OCI-LY7 (cell line): ENCODE data around the gene DDX51. TPM values are rescaled to one million over a fixed set of nuclear protein-coding genes. Genes with fewer than 3 reads are reported as not detected.

Experiments
- BruUV-seq: library from RNA; stranded (reverse); fragments of 400-500 nt; replicated peaks from 2 replicates; lab custom pipeline; 2021; lab: Mats Ljungman, UMichigan
- CTCF ChIA-PET: fragments of 300-600 bp; sonication (Branson Sonifier 250); formaldehyde crosslinking; loops from one replicate; lab custom pipeline; 2022; ENCODE audit warnings: antibody characterized with exemption; ENCODE audit not compliant: unreplicated experiment; lab: Charles Lee
- POLR2A ChIA-PET: fragments of 300-600 bp; sonication (Branson Sonifier 250); formaldehyde crosslinking; loops from one replicate; lab custom pipeline; 2022; ENCODE audit warnings: antibody characterized with exemption; lab: Charles Lee
- DNase-seq: peaks from one replicate; pipeline ENCODE4 v3.0.0-alpha.2; 2015; ENCODE audit warnings: low spot score
- H2AFZ ChIP-seq: fragments of 200-600 bp; sonication (generic), shearing (Covaris generic); 2 replicates; pipeline ENCODE4 v1.6.1; 2014; ENCODE audit warnings: mild to moderate bottlenecking, antibody characterized with exemption, low read length, moderate library complexity
- H3K27ac ChIP-seq: fragments of 200-600 bp; sonication (generic); 2 replicates; pipeline ENCODE4 v1.5.1; 2014; ENCODE audit warnings: mixed run types, low read depth, mild to moderate bottlenecking, moderate library complexity, low read length, inconsistent platforms; ENCODE audit not compliant: poor library complexity, severe bottlenecking
- H3K36me3 ChIP-seq: fragments of 200-600 bp; sonication (generic); 2 replicates; pipeline ENCODE4 v1.6.1; 2014; ENCODE audit warnings: mild to moderate bottlenecking, antibody characterized with exemption, low read length, moderate library complexity, mixed read lengths; ENCODE audit not compliant: insufficient read depth
- H3K4me1 ChIP-seq: fragments of 200-600 bp; sonication (generic); 2 replicates; pipeline ENCODE4 v1.5.1; 2014; ENCODE audit warnings: mild to moderate bottlenecking, low read length; ENCODE audit not compliant: insufficient read depth, poor library complexity, severe bottlenecking
- H3K4me2 ChIP-seq: fragments of 200-600 bp; sonication (generic); 2 replicates; pipeline ENCODE4 v1.6.1; 2014; ENCODE audit warnings: mild to moderate bottlenecking, low read length
- H3K4me3 ChIP-seq: fragments of 200-600 bp; sonication (generic); 2 replicates; pipeline ENCODE4 v1.5.1; 2014; ENCODE audit warnings: mild to moderate bottlenecking, low read depth, low read length; ENCODE audit not compliant: poor library complexity, severe bottlenecking
- H3K79me2 ChIP-seq: fragments of 200-600 bp; sonication (generic); 2 replicates; pipeline ENCODE4 v1.6.1; 2016; ENCODE audit warnings: low read depth, mild to moderate bottlenecking, low read length, moderate library complexity, mixed read lengths; ENCODE audit not compliant: insufficient read depth
- H3K9me2 ChIP-seq: fragments of 200-600 bp; sonication (generic); 2 replicates; pipeline ENCODE4 v1.6.1; 2016; ENCODE audit warnings: mild to moderate bottlenecking, low read length, mixed read lengths; ENCODE audit not compliant: insufficient read depth
- H3K9me3 ChIP-seq: fragments of 200-600 bp; sonication (generic); 2 replicates; pipeline ENCODE4 v1.6.1; 2014; ENCODE audit warnings: mild to moderate bottlenecking, mixed run types, low read length, mixed read lengths
- H4K20me1 ChIP-seq: fragments of 200-600 bp; sonication (generic); 2 replicates; pipeline ENCODE4 v1.6.1; 2014; ENCODE audit warnings: mild to moderate bottlenecking, antibody characterized with exemption, low read length, moderate library complexity, mixed read lengths; ENCODE audit not compliant: insufficient read depth
- EZH2phosphoT487 ChIP-seq: fragments of 200-600 bp; sonication (generic); IDR thresholded peaks from 2 replicates; pipeline ENCODE4 v1.6.1; 2018; ENCODE audit warnings: low read depth, borderline replicate concordance, mild to moderate bottlenecking, mixed run types, antibody characterized with exemption, low read length, moderate library complexity, mixed read lengths
- intact Hi-C: fragments of 100-400 bp; cut with micrococcal nuclease; formaldehyde crosslinking; loops from one replicate; pipeline ENCODE4 v1.10.0; 2022; ENCODE audit not compliant: unreplicated experiment
- total RNA-seq, 2 experiments: library from RNA; depleted of rRNA in 1 of 2; stranded (reverse); fragments of >200 nt in 1 of 2; shearing (Covaris generic) in 1 of 2; gene quantifications; 2 replicates each; pipeline ENCODE4 v1.2.3, GENCODE V29; 2014 to 2022
- TF ChIP-seq, protein P1 (sequence below): fragments of 200-600 bp; sonication (generic); conservative IDR thresholded peaks from 2 replicates; pipeline ENCODE4 v1.5.1; 2014; ENCODE audit warnings: mild to moderate bottlenecking, antibody characterized with exemption, low read length, moderate library complexity, mixed read lengths

DDX51 gene
- total RNA-seq, 2 experiments from 2014 or later: 47.1 to 63.1 TPM

DNA sequence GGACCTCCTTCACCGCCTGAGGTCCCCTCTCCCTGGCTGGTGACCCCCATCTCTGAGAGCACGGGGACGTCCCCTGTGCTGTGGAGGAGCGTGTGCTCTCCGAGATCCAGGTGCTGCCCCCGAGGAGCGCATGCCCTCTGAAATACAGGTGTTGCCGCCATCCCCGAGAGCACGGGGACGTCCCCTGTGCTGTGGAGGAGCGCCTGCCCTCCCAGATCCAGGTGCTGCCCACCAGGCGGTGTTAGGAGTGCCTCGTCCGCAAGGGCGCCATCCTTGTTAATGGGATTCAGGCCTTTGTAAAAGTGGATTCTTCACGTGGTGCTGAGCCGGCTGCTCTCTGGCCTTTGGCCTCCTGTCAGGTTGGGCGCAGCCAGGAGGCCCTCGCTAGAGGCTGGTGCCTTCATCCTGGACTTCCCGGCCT is 10.2 kb upstream of the DDX51 start:
- Histone ChIP-seq H3K4me1 (no peaks in the 10 kb centered on the region), H3K27ac (no peak overlapping the region), H3K4me3 (no peak overlapping the region), H4K20me1 (no peaks in the 10 kb centered on the region), H3K36me3 (peaks cover 67% of the 10 kb centered on the region), H2AFZ (no peak overlapping the region), H3K4me2 (no peak overlapping the region), H3K9me3 (peaks cover 24% of the 10 kb centered on the region), H3K9me2 (no peaks in the 10 kb centered on the region), H3K79me2 (no peaks in the 10 kb centered on the region)
- intact Hi-C loops: loop anchor here (1.0 kb wide), 1 partner anchor 65 kb away; no protein-coding TSS in a partner anchor
- TF ChIP-seq EZH2phosphoT487: no peak
- TF ChIP-seq, protein P1, sequence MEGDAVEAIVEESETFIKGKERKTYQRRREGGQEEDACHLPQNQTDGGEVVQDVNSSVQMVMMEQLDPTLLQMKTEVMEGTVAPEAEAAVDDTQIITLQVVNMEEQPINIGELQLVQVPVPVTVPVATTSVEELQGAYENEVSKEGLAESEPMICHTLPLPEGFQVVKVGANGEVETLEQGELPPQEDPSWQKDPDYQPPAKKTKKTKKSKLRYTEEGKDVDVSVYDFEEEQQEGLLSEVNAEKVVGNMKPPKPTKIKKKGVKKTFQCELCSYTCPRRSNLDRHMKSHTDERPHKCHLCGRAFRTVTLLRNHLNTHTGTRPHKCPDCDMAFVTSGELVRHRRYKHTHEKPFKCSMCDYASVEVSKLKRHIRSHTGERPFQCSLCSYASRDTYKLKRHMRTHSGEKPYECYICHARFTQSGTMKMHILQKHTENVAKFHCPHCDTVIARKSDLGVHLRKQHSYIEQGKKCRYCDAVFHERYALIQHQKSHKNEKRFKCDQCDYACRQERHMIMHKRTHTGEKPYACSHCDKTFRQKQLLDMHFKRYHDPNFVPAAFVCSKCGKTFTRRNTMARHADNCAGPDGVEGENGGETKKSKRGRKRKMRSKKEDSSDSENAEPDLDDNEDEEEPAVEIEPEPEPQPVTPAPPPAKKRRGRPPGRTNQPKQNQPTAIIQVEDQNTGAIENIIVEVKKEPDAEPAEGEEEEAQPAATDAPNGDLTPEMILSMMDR: no peak
- BruUV-seq: no TSS peak
- ChIA-PET CTCF (interaction anchor here (1.0 kb wide), 1 partner anchor 259 kb away, joined by 5 read pairs; no protein-coding TSS in a partner anchor), POLR2A (no interaction called here)
- DNase-seq: no peak

DNA sequence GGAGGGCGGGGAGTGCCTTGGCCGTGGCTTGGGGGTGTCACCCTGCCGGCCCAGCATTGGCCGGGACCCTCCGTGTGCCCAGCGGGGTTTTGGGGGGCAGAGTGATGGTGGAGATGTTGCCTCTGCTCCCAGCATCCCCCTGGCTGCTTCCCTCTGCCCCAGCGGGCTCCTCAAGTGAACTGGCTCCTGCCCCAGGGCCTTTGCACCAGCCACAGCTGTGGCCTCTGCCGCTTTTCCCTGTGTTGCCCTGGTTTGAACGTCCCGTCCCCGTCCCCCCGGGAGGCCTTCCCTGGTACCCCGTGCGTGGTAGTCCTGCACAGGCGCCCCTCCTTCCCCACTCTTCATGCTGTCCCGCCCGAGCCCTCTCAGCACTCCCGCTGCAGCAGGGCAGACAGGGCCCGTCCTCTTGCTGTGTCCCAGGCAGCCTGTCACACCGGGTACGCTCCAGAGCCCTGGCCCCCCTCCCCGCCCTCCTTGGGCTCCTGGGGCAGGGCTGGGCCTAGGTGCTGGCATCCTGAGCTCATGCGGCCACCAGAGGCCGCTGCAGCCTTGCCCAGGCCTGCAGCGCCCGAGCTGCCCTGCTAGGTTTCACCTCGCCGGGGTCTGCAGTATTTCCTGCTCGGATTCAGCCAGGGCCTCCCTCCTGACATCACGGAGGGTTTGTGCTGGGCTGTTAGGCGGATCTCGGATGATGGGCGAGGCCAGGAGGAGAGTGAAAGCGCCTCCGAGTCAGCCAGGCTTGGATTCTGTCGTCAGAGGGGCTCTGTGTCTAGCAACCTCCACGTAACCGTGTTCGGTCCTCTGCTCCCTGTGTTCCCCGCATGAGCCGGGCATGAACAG is 9.6 kb upstream of the DDX51 start:
- Histone ChIP-seq H4K20me1 (no peaks in the 10 kb centered on the region), H3K79me2 (no peaks in the 10 kb centered on the region), H3K9me3 (peaks cover 24% of the 10 kb centered on the region), H3K36me3 (peaks cover 67% of the 10 kb centered on the region), H3K4me1 (no peaks in the 10 kb centered on the region), H2AFZ (no peak overlapping the region), H3K4me3 (no peak overlapping the region), H3K4me2 (no peak overlapping the region), H3K27ac (no peak overlapping the region), H3K9me2 (no peaks in the 10 kb centered on the region)
- no peak for TF ChIP-seq EZH2phosphoT487
- TF ChIP-seq, protein P1: peak; percentile 86
- POLR2A ChIA-PET: no interaction called here
- no TSS peak for BruUV-seq
- CTCF ChIA-PET: interaction anchor here (1.0 kb wide), 1 partner anchor 260 kb away, joined by 5 read pairs; no protein-coding TSS in a partner anchor
- intact Hi-C loops: loop anchor here (1.0 to 2.0 kb wide), 2 partner anchors 66 to 261 kb away; no protein-coding TSS in a partner anchor
- DNase-seq: peak; percentile 76

DNA sequence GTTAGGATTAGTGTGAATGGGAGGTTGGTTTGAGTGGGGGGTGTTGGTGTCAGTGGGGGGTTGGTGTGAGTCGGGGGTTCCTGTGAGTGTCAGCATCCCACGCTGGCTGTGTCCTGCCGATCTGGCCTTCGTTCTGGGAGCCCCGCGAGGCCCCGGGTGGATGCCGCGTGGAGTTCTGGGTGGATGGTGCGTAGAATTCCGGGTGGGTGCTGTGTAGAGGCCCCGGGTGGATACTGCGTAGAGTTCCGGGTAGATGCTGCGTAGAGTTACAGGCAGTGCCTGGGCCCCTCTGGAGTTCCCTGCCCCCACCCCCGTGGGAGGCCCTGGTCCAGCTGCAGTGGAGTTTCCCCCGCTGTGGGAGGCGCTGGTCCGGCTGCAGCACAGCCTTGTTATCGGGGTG is 8.8 kb upstream of the DDX51 start:
- intact Hi-C loops: loop anchor here (2.0 kb wide), 1 partner anchor 262 kb away; no protein-coding TSS in a partner anchor
- POLR2A ChIA-PET: no interaction called here
- H4K20me1 ChIP-seq: no peaks in the 10 kb centered on the region
- peaks cover 23% of the 10 kb centered on the region for H3K9me3 ChIP-seq
- CTCF ChIA-PET: no interaction called here
- no peak overlapping the region for H3K4me3 ChIP-seq
- no peaks in the 10 kb centered on the region for H3K4me1 ChIP-seq
- H3K27ac ChIP-seq: no peak overlapping the region
- H2AFZ ChIP-seq: no peak overlapping the region
- H3K4me2 ChIP-seq: no peak overlapping the region
- TF ChIP-seq EZH2phosphoT487: no peak
- TF ChIP-seq, protein P1: no peak
- peaks cover 63% of the 10 kb centered on the region for H3K36me3 ChIP-seq
- no TSS peak for BruUV-seq
- no peaks in the 10 kb centered on the region for H3K79me2 ChIP-seq
- H3K9me2 ChIP-seq: no peaks in the 10 kb centered on the region
- DNase-seq: no peak
